H1 (cell line): ENCODE measurements around the gene CTDNEP1. TPM values are rescaled to one million over a fixed set of nuclear protein-coding genes. Genes with fewer than 3 reads are reported as not detected.
A peak's percentile ranks its signal among the peaks of the same experiment; 100 is the strongest.
"Not testable (repeated sequence)": the region's sequence is repeated elsewhere in the genome, so short reads cannot be mapped to it uniquely, and the experiment has no call there.

Experiments used
- CTCF ChIA-PET: fragments of 300-600 bp; sonication (Branson Sonifier 250); formaldehyde crosslinking; loops from one replicate; lab custom pipeline; 2021; ENCODE audit not compliant: partially characterized antibody; lab: Charles Lee
- POLR2A ChIA-PET: fragments of 300-600 bp; sonication (Branson Sonifier 250); formaldehyde crosslinking; loops from one replicate; lab custom pipeline; 2021; ENCODE audit warnings: inconsistent platforms; ENCODE audit not compliant: partially characterized antibody; lab: Charles Lee
- DNase-seq, 2 experiments: peaks; one replicate each; pipeline versions ENCODE4 v3.0.0 to v3.0.0-alpha.2; 2010 to 2022; ENCODE audit warnings: low spot score in 2 of 2, low read depth in 1 of 2, mixed read lengths in 1 of 2
- FAIRE-seq: peaks from 2 replicates; lab custom pipeline; 2011; peaks lifted over from hg19 to GRCh38; lab: Jason Lieb, UNC
- H2AFZ ChIP-seq: 2 replicates; pipeline ENCODE4 v1.8.1; 2012; ENCODE audit warnings: low read length, inconsistent platforms
- H2AK5ac ChIP-seq: 2 replicates; pipeline ENCODE4 v1.6.1; 2013; ENCODE audit warnings: low read depth, low read length
- H2BK120ac ChIP-seq: replicated peaks from 2 replicates; pipeline ENCODE3; 2013; ENCODE audit warnings: low read depth, low read length, inconsistent platforms
- H2BK12ac ChIP-seq: 2 replicates; pipeline ENCODE4 v1.6.1; 2013; ENCODE audit warnings: low read depth, low read length
- H2BK15ac ChIP-seq: 2 replicates; pipeline ENCODE4 v1.6.1; 2013; ENCODE audit warnings: low read length
- H2BK20ac ChIP-seq: 2 replicates; pipeline ENCODE4 v1.6.1; 2013; ENCODE audit warnings: low read length
- H2BK5ac ChIP-seq: 2 replicates; pipeline ENCODE4 v1.6.1; 2013; ENCODE audit warnings: low read depth, low read length
- H3K14ac ChIP-seq: 2 replicates; pipeline ENCODE4 v1.6.1; 2013; ENCODE audit warnings: inconsistent platforms; ENCODE audit not compliant: insufficient read length
- H3K18ac ChIP-seq: 2 replicates; pipeline ENCODE4 v1.6.1; 2013; ENCODE audit warnings: low read length; ENCODE audit errors: extremely low read depth
- H3K23ac ChIP-seq: 2 replicates; pipeline ENCODE4 v1.6.1; 2013; ENCODE audit warnings: inconsistent platforms; ENCODE audit not compliant: insufficient read length
- H3K23me2 ChIP-seq: 2 replicates; pipeline ENCODE4 v1.6.1; 2013; ENCODE audit warnings: low read depth, low read length
- H3K27ac ChIP-seq: 2 replicates; pipeline ENCODE4 v1.6.1; 2011; ENCODE audit warnings: low read depth, low read length, inconsistent platforms
- H3K27me3 ChIP-seq, 4 experiments: replicated peaks in 1 of 4; 1 replicate in 1 of 4; 2 replicates in 3 of 4; pipeline versions ENCODE4 v1.6.1 to v1.8.1; 2011 to 2013; ENCODE audit warnings: low read length in 3 of 4, mild to moderate bottlenecking in 3 of 4, inconsistent platforms in 2 of 4, mixed read lengths in 2 of 4, moderate library complexity in 1 of 4; ENCODE audit not compliant: control insufficient read depth in 3 of 4, insufficient read depth in 3 of 4; ENCODE audit errors: extremely low read depth in 1 of 4
- H3K36me3 ChIP-seq, 4 experiments: 2 replicates each; pipeline versions ENCODE4 v1.6.1 to v1.8.1; 2011 to 2013; ENCODE audit warnings: mild to moderate bottlenecking in 4 of 4, low read length in 3 of 4, moderate library complexity in 2 of 4, control low read depth in 1 of 4, inconsistent platforms in 1 of 4; ENCODE audit not compliant: insufficient read depth in 4 of 4, control insufficient read depth in 2 of 4
- H3K4ac ChIP-seq: replicated peaks from 2 replicates; pipeline ENCODE3; 2013; ENCODE audit warnings: low read length, low read depth, mixed read lengths, inconsistent platforms; ENCODE audit not compliant: insufficient read length
- H3K4me1 ChIP-seq, 4 experiments: replicated peaks in 1 of 4; 1 replicate in 1 of 4; 2 replicates in 3 of 4; pipeline versions ENCODE4 v1.6.1 to v1.8.1; 2011 to 2013; ENCODE audit warnings: low read length in 3 of 4, inconsistent platforms in 2 of 4, mixed read lengths in 1 of 4; ENCODE audit not compliant: insufficient read depth in 4 of 4, control insufficient read depth in 3 of 4
- H3K4me2 ChIP-seq, 2 experiments: 2 replicates each; pipeline versions ENCODE4 v1.6.1 to v1.8.1; 2011 to 2013; ENCODE audit warnings: low read depth in 2 of 2, low read length in 2 of 2, control low read depth in 1 of 2, inconsistent platforms in 1 of 2, mild to moderate bottlenecking in 1 of 2; ENCODE audit not compliant: insufficient read depth in 1 of 2
- H3K4me3 ChIP-seq, 4 experiments: fragments of 200-600, 300-600 bp in 1 of 4; sonication (generic), shearing (Covaris generic), sonication (Bioruptor Twin) in 1 of 4; 2 replicates each; pipeline versions ENCODE4 v1.5.1 to v1.8.1; 2011 to 2016; ENCODE audit warnings: low read length in 4 of 4, low read depth in 3 of 4, control low read depth in 2 of 4, inconsistent platforms in 2 of 4, mild to moderate bottlenecking in 2 of 4, mixed read lengths in 1 of 4, moderate library complexity in 1 of 4; ENCODE audit not compliant: insufficient read depth in 2 of 4; ENCODE audit errors: extremely low read depth in 1 of 4
- H3K56ac ChIP-seq: replicated peaks from 2 replicates; pipeline ENCODE3; 2013; ENCODE audit warnings: low read depth, mild to moderate bottlenecking, mixed read lengths, low read length, inconsistent platforms; ENCODE audit not compliant: insufficient read length
- H3K79me1 ChIP-seq: 2 replicates; pipeline ENCODE4 v1.6.1; 2013; ENCODE audit warnings: low read depth, low read length, control low read depth
- H3K79me2 ChIP-seq, 2 experiments: 2 replicates each; pipeline versions ENCODE4 v1.6.1 to v1.8.1; 2012 to 2013; ENCODE audit warnings: low read length in 2 of 2, mild to moderate bottlenecking in 2 of 2, inconsistent platforms in 1 of 2; ENCODE audit not compliant: insufficient read depth in 2 of 2, control insufficient read depth in 1 of 2
- H3K9ac ChIP-seq, 4 experiments: replicated peaks in 1 of 4; 1 replicate in 1 of 4; 2 replicates in 3 of 4; pipeline versions ENCODE4 v1.6.1 to v1.8.1; 2011 to 2013; ENCODE audit warnings: low read depth in 3 of 4, low read length in 3 of 4, control low read depth in 2 of 4, mild to moderate bottlenecking in 2 of 4, moderate library complexity in 2 of 4, inconsistent platforms in 1 of 4; ENCODE audit errors: extremely low read depth in 1 of 4
- H3K9me3 ChIP-seq, 2 experiments: 2 replicates each; pipeline versions ENCODE4 v1.6.1 to v1.8.1; 2012 to 2013; ENCODE audit warnings: mild to moderate bottlenecking in 2 of 2, moderate library complexity in 2 of 2, control low read depth in 1 of 2, inconsistent platforms in 1 of 2, low read depth in 1 of 2, low read length in 1 of 2, mixed read lengths in 1 of 2; ENCODE audit not compliant: insufficient read depth in 2 of 2
- H4K20me1 ChIP-seq, 2 experiments: replicated peaks in 1 of 2; 2 replicates each; pipeline versions ENCODE3 to v1.8.1; 2011 to 2013; ENCODE audit warnings: inconsistent platforms in 2 of 2, low read length in 2 of 2, mild to moderate bottlenecking in 1 of 2; ENCODE audit not compliant: insufficient read depth in 2 of 2, control insufficient read depth in 1 of 2
- H4K5ac ChIP-seq: 2 replicates; pipeline ENCODE4 v1.6.1; 2013; ENCODE audit warnings: low read length, low read depth, mixed read lengths, inconsistent platforms; ENCODE audit not compliant: insufficient read length
- H4K8ac ChIP-seq: 2 replicates; pipeline ENCODE4 v1.8.0; 2013; ENCODE audit warnings: mild to moderate bottlenecking, moderate library complexity, low read length, inconsistent platforms; ENCODE audit not compliant: insufficient read depth; ENCODE audit errors: extremely low read depth
- H4K91ac ChIP-seq: replicated peaks from 2 replicates; pipeline ENCODE3; 2013; ENCODE audit warnings: low read length, mixed read lengths, inconsistent platforms; ENCODE audit not compliant: insufficient read length
- WGBS, 2 experiments: shearing (Covaris generic) in 1 of 2; methylation state at CpG; one replicate each; pipeline versions ENCODE4 v1.1.6 to v1.1.7; 2013 to 2015; ENCODE audit warnings: low lambda C conversion rate in 2 of 2, mixed read lengths in 2 of 2, inconsistent platforms in 1 of 2, low coverage in 1 of 2, missing lambda C conversion rate in 1 of 2; ENCODE audit not compliant: insufficient replicate concordance in 2 of 2, insufficient coverage in 1 of 2, insufficient read length in 1 of 2; ENCODE audit errors: extremely low coverage in 1 of 2, missing lambda C conversion rate in 1 of 2; 5-methylcytosine and 5-hydroxymethylcytosine counted together
- polyA plus RNA-seq, 7 experiments: library from polyadenylated mRNA; depleted of rRNA in 3 of 7; stranded (reverse) in 5 of 7; unstranded in 2 of 7; fragments of >200 nt in 5 of 7; fragments of 200-250 nt in 2 of 7; gene quantifications; 1 replicate in 5 of 7; 2 replicates in 1 of 7; 4 replicates in 1 of 7; pipeline versions ENCODE4 v1.2.1 to v1.2.3, GENCODE V29; 2011 to 2013; ENCODE audit warnings: missing spikeins in 2 of 7, mixed read lengths in 2 of 7
- total RNA-seq: library from RNA; stranded (reverse); fragmentation: NEBNext Ultra II Directional; extraction: Animal tissue kit (Norgen Biotek cat#: 25700); gene quantifications from 2 replicates; pipeline ENCODE4 v1.2.1, GENCODE V29; 2021

CTDNEP1 gene
- total and polyA plus RNA-seq, 2 of the 8 experiments (the other 6 are each of a cell fraction or from before 2014, with no cell fraction given): 114 to 123 TPM

GRCh38 chr17:7243838-7244237 lies 7.7 kb downstream of the CTDNEP1 start:
- H2BK120ac ChIP-seq, H3K27me3 ChIP-seq, DNase-seq, H2BK20ac ChIP-seq, H4K20me1 ChIP-seq, H3K9me3 ChIP-seq, H3K4me3 ChIP-seq, H3K23ac ChIP-seq, H2BK15ac ChIP-seq, H4K8ac ChIP-seq, FAIRE-seq, H3K14ac ChIP-seq, H3K27ac ChIP-seq, H3K9ac ChIP-seq, H3K56ac ChIP-seq, H4K5ac ChIP-seq, H3K18ac ChIP-seq, H2BK12ac ChIP-seq, H3K79me1 ChIP-seq, H4K91ac ChIP-seq, H2BK5ac ChIP-seq, H2AK5ac ChIP-seq, H3K4ac ChIP-seq, H2AFZ ChIP-seq: not testable (repeated sequence)
- Histone ChIP-seq H3K4me2 (peak overlapping the region in 1 of 2 experiments; percentile 93; a peak in 1 of 4 replicates), H3K79me2 (peaks cover 4 to 44% of the 10 kb centered on the region in 2 experiments), H3K4me1 (peaks cover 5 to 13% (median 6%) of the 10 kb centered on the region in 4 experiments; a peak in 6 of 7 replicates), H3K23me2 (peaks cover 18% of the 10 kb centered on the region), H3K36me3 (peaks cover 9 to 39% (median 24%) of the 10 kb centered on the region in 4 experiments; a peak in 6 of 8 replicates)
- ChIA-PET POLR2A (interaction anchor here (0.8 to 19.7 kb wide), 6 partner anchors 13 to 72 kb away, joined by 3 to 386 read pairs (median 64); partner anchors contain the start of genes ACADVL, CLDN7 and DLG4), CTCF (interaction anchor here (0.8 to 4.1 kb wide), 2 partner anchors 10 to 23 kb away, joined by 3 to 27 read pairs; partner anchors contain the start of gene ACADVL)
- 92% methylated on average over 8 of the region's 10 CpGs; no CpG with 5 or more reads in 1 of the 2 experiments for WGBS, 2 experiments
